K562 (cell line): ENCODE measurements around the gene ZCWPW1. TPM values are rescaled to one million over a fixed set of nuclear protein-coding genes. Genes with fewer than 3 reads are reported as not detected.

Experiments
- CREM ChIP-seq: IDR thresholded peaks from 2 replicates; pipeline ENCODE4 v1.6.1; 2014; ENCODE audit warnings: antibody characterized with exemption, low read depth
- CTBP1 ChIP-seq: fragments of 450-650 bp; IDR thresholded peaks from 2 replicates; pipeline ENCODE4 v1.6.1; 2016; ENCODE audit warnings: borderline replicate concordance
- HDAC1 ChIP-seq, 2 experiments: fragments of 450-650 bp; IDR thresholded peaks; 2 replicates each; pipeline ENCODE4 v1.6.1; 2016 to 2017; ENCODE audit warnings: inconsistent platforms in 1 of 2, mild to moderate bottlenecking in 1 of 2, moderate library complexity in 1 of 2
- JUN ChIP-seq, 2 experiments: sonication (generic) in 1 of 2; formaldehyde crosslinking in 1 of 2; IDR thresholded peaks; 2 replicates each; pipeline versions ENCODE4 v1.6.1 to v1.8.0; 2012 to 2022; ENCODE audit warnings: borderline replicate concordance in 2 of 2, mild to moderate bottlenecking in 2 of 2, improper control_type of control experiment in 1 of 2, low read depth in 1 of 2, low read length in 1 of 2, missing genetic modification reagents in 1 of 2
- PTRF ChIP-seq: fragments of 450-650 bp; IDR thresholded peaks from 2 replicates; pipeline ENCODE4 v1.6.1; 2016; ENCODE audit warnings: mild to moderate bottlenecking, missing genetic modification characterization, missing compliant biosample characterization
- RBM17 ChIP-seq: fragments of 200-400 bp; formaldehyde crosslinking; IDR thresholded peaks from 2 replicates; pipeline ENCODE4 v1.6.1; 2017; ENCODE audit warnings: low read depth, mild to moderate bottlenecking, low read length, borderline replicate concordance
- SMAD4 ChIP-seq: fragments of 250-450 bp; sonication (Bioruptor Pico); conservative IDR thresholded peaks from 2 replicates; pipeline ENCODE4 v1.8.0; 2021; ENCODE audit warnings: inconsistent platforms, mild to moderate bottlenecking, moderate library complexity
- SMARCC2 ChIP-seq: fragments of 450-650 bp; IDR thresholded peaks from 2 replicates; pipeline ENCODE4 v1.6.1; 2017; ENCODE audit warnings: antibody characterized with exemption, moderate library complexity, mild to moderate bottlenecking, low read depth
- SPI1 ChIP-seq: IDR thresholded peaks from 2 replicates; pipeline ENCODE4 v1.6.1; 2011; ENCODE audit warnings: low read depth, low read length, control low read depth, borderline replicate concordance
- TBL1XR1 ChIP-seq, 2 experiments: IDR thresholded peaks; 2 replicates each; pipeline ENCODE4 v1.6.1; 2012; ENCODE audit warnings: improper control_type of control experiment in 2 of 2, low read length in 2 of 2, mild to moderate bottlenecking in 1 of 2
- ZNF140 ChIP-seq: fragments of 250-450 bp; sonication (Bioruptor Pico); IDR thresholded peaks from 2 replicates; pipeline ENCODE4 v1.8.0; 2021; ENCODE audit warnings: moderate library complexity, mild to moderate bottlenecking, inconsistent platforms
- ZNF75A ChIP-seq: fragments of 450-650 bp; formaldehyde crosslinking; IDR thresholded peaks from 2 replicates; pipeline ENCODE4 v1.4.0; 2020; ENCODE audit warnings: mild to moderate bottlenecking
- polyA plus RNA-seq, 8 experiments: library from polyadenylated mRNA; depleted of rRNA in 4 of 8; stranded (reverse) in 5 of 8; unstranded in 3 of 8; fragments of >200 nt; fragmentation: Nextera tagmentation in 2 of 8; fragmentation: Illumina TruSeq in 1 of 8; extraction: Ambion mirVana in 2 of 8; extraction: Trizol in 1 of 8; gene quantifications; 2 replicates each; pipeline versions ENCODE4 v1.2.1 to v1.2.3, GENCODE V29; 2011 to 2014; ENCODE audit warnings: inconsistent platforms in 1 of 8, missing spikeins in 1 of 8
- total RNA-seq, 7 experiments: library from RNA; depleted of rRNA in 6 of 7; stranded (reverse); fragments of >200 nt in 6 of 7; fragmentation: Illumina TruSeq in 2 of 7; extraction: Trizol in 2 of 7; gene quantifications; 2 replicates each; pipeline versions ENCODE4 v1.2.1 to v1.2.3, GENCODE V29; 2011 to 2021; ENCODE audit warnings: low replicate concordance in 1 of 7
- TF ChIP-seq, protein P1 (sequence below): fragments of 450-650 bp; IDR thresholded peaks from 2 replicates; pipeline ENCODE4 v1.6.1; 2018; ENCODE audit not compliant: partially characterized antibody
- TF ChIP-seq, protein P2 (sequence below), 2 experiments: fragments of 450-650 bp in 1 of 2; sonication (generic) in 1 of 2; formaldehyde crosslinking in 1 of 2; IDR thresholded peaks; 2 replicates each; pipeline versions ENCODE4 v1.7.1 to v1.9.0; 2016 to 2022; ENCODE audit warnings: inconsistent platforms in 1 of 2, mild to moderate bottlenecking in 1 of 2, missing genetic modification reagents in 1 of 2

ZCWPW1 gene
- total and polyA plus RNA-seq, 9 of the 15 experiments (the other 6 are each of a cell fraction or from before 2014, with no cell fraction given): 0.18 to 1.7 (median 1.2) TPM

DNA sequence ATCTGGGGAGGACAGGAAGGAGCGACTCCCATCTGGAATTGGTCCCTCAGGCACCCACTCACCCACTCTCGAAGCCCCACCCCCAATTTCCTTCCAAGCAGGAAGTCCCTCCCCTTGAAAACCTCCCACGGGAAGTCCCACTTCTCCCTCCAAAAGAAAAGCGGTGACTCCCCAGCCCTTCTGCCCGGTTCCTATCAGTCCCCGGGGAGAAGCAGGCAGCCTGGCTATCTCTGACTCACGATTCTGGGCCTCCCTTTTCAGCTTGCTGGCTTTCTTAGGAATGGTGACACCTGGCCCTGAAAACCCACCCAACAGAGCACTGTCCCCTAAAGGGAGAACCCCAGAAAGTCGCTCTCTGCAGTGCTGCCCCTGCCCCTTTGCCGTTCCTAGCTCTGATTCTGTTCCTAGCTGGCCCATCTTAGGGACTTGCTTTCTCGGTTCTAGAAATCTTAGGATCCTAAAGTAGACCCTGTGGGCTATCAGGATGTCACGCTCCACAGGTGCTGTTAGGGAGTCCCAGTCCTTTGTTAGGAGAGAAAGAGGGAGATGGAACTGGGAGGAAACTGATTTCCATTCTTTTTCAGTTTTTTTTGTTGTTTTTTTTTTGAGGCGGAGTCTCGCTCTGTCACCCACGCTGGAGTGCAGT is 44.5 kb upstream of the ZCWPW1 start (continued):
- TF ChIP-seq, protein P1, sequence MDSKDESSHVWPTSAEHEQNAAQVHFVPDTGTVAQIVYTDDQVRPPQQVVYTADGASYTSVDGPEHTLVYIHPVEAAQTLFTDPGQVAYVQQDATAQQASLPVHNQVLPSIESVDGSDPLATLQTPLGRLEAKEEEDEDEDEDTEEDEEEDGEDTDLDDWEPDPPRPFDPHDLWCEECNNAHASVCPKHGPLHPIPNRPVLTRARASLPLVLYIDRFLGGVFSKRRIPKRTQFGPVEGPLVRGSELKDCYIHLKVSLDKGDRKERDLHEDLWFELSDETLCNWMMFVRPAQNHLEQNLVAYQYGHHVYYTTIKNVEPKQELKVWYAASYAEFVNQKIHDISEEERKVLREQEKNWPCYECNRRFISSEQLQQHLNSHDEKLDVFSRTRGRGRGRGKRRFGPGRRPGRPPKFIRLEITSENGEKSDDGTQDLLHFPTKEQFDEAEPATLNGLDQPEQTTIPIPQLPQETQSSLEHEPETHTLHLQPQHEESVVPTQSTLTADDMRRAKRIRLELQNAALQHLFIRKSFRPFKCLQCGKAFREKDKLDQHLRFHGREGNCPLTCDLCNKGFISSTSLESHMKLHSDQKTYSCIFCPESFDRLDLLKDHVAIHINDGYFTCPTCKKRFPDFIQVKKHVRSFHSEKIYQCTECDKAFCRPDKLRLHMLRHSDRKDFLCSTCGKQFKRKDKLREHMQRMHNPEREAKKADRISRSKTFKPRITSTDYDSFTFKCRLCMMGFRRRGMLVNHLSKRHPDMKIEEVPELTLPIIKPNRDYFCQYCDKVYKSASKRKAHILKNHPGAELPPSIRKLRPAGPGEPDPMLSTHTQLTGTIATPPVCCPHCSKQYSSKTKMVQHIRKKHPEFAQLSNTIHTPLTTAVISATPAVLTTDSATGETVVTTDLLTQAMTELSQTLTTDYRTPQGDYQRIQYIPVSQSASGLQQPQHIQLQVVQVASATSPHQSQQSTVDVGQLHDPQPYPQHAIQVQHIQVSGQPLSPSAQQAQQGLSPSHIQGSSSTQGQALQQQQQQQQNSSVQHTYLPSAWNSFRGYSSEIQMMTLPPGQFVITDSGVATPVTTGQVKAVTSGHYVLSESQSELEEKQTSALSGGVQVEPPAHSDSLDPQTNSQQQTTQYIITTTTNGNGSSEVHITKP: peak; percentile 32
- TF ChIP-seq SMARCC2 (peak; percentile 46; the same call in 1 of the 2 replicates), HDAC1 (IDR thresholded peaks at IDR 0.05) (peak in 1 of 2 experiments; percentile 54; a peak in 1 of 4 replicates), ZNF140 (CRISPR knock-in tag) (no peak), RBM17 (no peak), TBL1XR1 (IDR thresholded peaks at IDR 0.05; ENCODE audit: low read length in 2 of 2) (0 out of 4 replicates have a peak, but pooled peaks of 1 of the 2 experiments have one; percentile 12), JUN (IDR thresholded peaks at IDR 0.05; ENCODE audit: borderline replicate concordance, low read depth, low read length) (0 out of 2 replicates have a peak, but pooled peaks have one; percentile 52), JUN (CRISPR knock-in tag; IDR thresholded peaks at IDR 0.05; ENCODE audit: borderline replicate concordance) (no peak), CREM (0 out of 2 replicates have a peak, but pooled peaks have one; percentile 45), PTRF (tag) (no peak), SMAD4 (CRISPR knock-in tag) (peak; percentile 50; the same call in 1 of the 2 replicates), SPI1 (peak; percentile 73), CTBP1 (0 out of 2 replicates have a peak, but pooled peaks have one; percentile 36), ZNF75A (no peak)
- TF ChIP-seq, protein P2, sequence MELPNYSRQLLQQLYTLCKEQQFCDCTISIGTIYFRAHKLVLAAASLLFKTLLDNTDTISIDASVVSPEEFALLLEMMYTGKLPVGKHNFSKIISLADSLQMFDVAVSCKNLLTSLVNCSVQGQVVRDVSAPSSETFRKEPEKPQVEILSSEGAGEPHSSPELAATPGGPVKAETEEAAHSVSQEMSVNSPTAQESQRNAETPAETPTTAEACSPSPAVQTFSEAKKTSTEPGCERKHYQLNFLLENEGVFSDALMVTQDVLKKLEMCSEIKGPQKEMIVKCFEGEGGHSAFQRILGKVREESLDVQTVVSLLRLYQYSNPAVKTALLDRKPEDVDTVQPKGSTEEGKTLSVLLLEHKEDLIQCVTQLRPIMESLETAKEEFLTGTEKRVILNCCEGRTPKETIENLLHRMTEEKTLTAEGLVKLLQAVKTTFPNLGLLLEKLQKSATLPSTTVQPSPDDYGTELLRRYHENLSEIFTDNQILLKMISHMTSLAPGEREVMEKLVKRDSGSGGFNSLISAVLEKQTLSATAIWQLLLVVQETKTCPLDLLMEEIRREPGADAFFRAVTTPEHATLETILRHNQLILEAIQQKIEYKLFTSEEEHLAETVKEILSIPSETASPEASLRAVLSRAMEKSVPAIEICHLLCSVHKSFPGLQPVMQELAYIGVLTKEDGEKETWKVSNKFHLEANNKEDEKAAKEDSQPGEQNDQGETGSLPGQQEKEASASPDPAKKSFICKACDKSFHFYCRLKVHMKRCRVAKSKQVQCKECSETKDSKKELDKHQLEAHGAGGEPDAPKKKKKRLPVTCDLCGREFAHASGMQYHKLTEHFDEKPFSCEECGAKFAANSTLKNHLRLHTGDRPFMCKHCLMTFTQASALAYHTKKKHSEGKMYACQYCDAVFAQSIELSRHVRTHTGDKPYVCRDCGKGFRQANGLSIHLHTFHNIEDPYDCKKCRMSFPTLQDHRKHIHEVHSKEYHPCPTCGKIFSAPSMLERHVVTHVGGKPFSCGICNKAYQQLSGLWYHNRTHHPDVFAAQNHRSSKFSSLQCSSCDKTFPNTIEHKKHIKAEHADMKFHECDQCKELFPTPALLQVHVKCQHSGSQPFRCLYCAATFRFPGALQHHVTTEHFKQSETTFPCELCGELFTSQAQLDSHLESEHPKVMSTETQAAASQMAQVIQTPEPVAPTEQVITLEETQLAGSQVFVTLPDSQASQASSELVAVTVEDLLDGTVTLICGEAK (IDR thresholded peaks at IDR 0.05): peak; percentile 84
- TF ChIP-seq, protein P2 (CRISPR knock-in tag; IDR thresholded peaks at IDR 0.05): no peak
